Measurements from ENCODE around the gene EPB41L4A. TPM values are rescaled to one million over a fixed set of nuclear protein-coding genes. Genes with fewer than 3 reads are reported as not detected.
"Not testable (repeated sequence)": the region's sequence is repeated elsewhere in the genome, so short reads cannot be mapped to it uniquely, and the experiment has no call there.

The EPB41L4A gene
- total RNA-seq, 2 experiments from 2014 or later = 1.3 to 1.5 TPM

GRCh38 chr5:112237456-112237855 is 181.6 kb downstream of the EPB41L4A start:
- Mint-ChIP-seq H3K36me3 (no peaks in the 10 kb centered on the region), H3K4me3 (no peak overlapping the region), H3K9me3 (ENCODE audit: low read depth) (no peaks in the 10 kb centered on the region), H3K27ac (no peak overlapping the region), H3K4me1 (no peaks in the 10 kb centered on the region), H3K27me3 (peaks cover 26% of the 10 kb centered on the region)
- DNase-seq = no peak
- no peak for ATAC-seq
- CTCF ChIA-PET = interaction anchor here (1.0 kb wide), 1 partner anchor 645 kb away, joined by 3 read pairs; no protein-coding TSS in a partner anchor

GRCh38 chr5:112234000-112234399 is 185.1 kb downstream of the EPB41L4A start:
- peaks cover 12% of the 10 kb centered on the region for H3K27me3 Mint-ChIP-seq
- H3K36me3 Mint-ChIP-seq = no peaks in the 10 kb centered on the region
- CTCF ChIA-PET = no interaction called here
- H3K9me3 Mint-ChIP-seq (ENCODE audit: low read depth) = no peaks in the 10 kb centered on the region
- no peaks in the 10 kb centered on the region for H3K4me1 Mint-ChIP-seq
- no peak overlapping the region for H3K27ac Mint-ChIP-seq
- no peak for DNase-seq
- ATAC-seq = no peak
- no peak overlapping the region for H3K4me3 Mint-ChIP-seq

- no peaks in the 10 kb centered on the region for H3K4me1 Mint-ChIP-seq
- ATAC-seq = no peak
- no peak for DNase-seq
- no peak overlapping the region for H3K4me3 Mint-ChIP-seq
- no peak overlapping the region for H3K27ac Mint-ChIP-seq
- H3K27me3 Mint-ChIP-seq = peaks cover 10% of the 10 kb centered on the region
- CTCF ChIA-PET = interaction anchor here (0.8 kb wide), 1 partner anchor 42 kb away, joined by 3 read pairs; no protein-coding TSS in a partner anchor
- H3K36me3 Mint-ChIP-seq = no peaks in the 10 kb centered on the region
- H3K9me3 Mint-ChIP-seq (ENCODE audit: low read depth) = no peaks in the 10 kb centered on the region
Measured at GRCh38 chr5:112232667-112233066, 186.4 kb downstream of the EPB41L4A start.

GRCh38 chr5:112230606-112231005 is 188.5 kb downstream of the EPB41L4A start:
- no peaks in the 10 kb centered on the region for H3K4me1 Mint-ChIP-seq
- CTCF ChIA-PET = no interaction called here

GRCh38 chr5:112228667-112229066 is 190.4 kb downstream of the EPB41L4A start:
- H3K4me1 Mint-ChIP-seq = no peaks in the 10 kb centered on the region
- no peaks in the 10 kb centered on the region for H3K36me3 Mint-ChIP-seq
- H3K27me3 Mint-ChIP-seq = no peaks in the 10 kb centered on the region
- CTCF ChIA-PET = no interaction called here
- H3K27ac Mint-ChIP-seq = no peak overlapping the region
- DNase-seq (no peak), ATAC-seq (no peak)
- H3K9me3 Mint-ChIP-seq (ENCODE audit: low read depth) = no peaks in the 10 kb centered on the region
- H3K4me3 Mint-ChIP-seq = no peak overlapping the region

More at GRCh38 chr5:112230606-112231005, 188.5 kb downstream of the EPB41L4A start:
- Mint-ChIP-seq H3K4me3 (no peak overlapping the region), H3K9me3 (ENCODE audit: low read depth) (no peaks in the 10 kb centered on the region), H3K27me3 (peaks cover 3% of the 10 kb centered on the region), H3K27ac (no peak overlapping the region), H3K36me3 (no peaks in the 10 kb centered on the region)
- DNase-seq (no peak), ATAC-seq (no peak)

GRCh38 chr5:112227911-112228631 is 191.0 kb downstream of the EPB41L4A start:
- ATAC-seq (no peak), DNase-seq (no peak)
- H3K4me1 Mint-ChIP-seq = no peaks in the 10 kb centered on the region
- CTCF ChIA-PET = no interaction called here
- no peak overlapping the region for H3K27ac Mint-ChIP-seq
- H3K36me3 Mint-ChIP-seq = no peaks in the 10 kb centered on the region
- H3K4me3 Mint-ChIP-seq = no peak overlapping the region
- peaks cover 4% of the 10 kb centered on the region for H3K27me3 Mint-ChIP-seq
- H3K9me3 Mint-ChIP-seq (ENCODE audit: low read depth) = no peaks in the 10 kb centered on the region

GRCh38 chr5:112226215-112226614 is 192.9 kb downstream of the EPB41L4A start:
- ATAC-seq (no peak), DNase-seq (no peak)
- CTCF ChIA-PET = no interaction called here
- H3K4me3 Mint-ChIP-seq = no peak overlapping the region
- no peaks in the 10 kb centered on the region for H3K36me3 Mint-ChIP-seq
- H3K9me3 Mint-ChIP-seq (ENCODE audit: low read depth) = no peaks in the 10 kb centered on the region
- no peak overlapping the region for H3K27ac Mint-ChIP-seq
- peaks cover 10% of the 10 kb centered on the region for H3K27me3 Mint-ChIP-seq
- H3K4me1 Mint-ChIP-seq = no peaks in the 10 kb centered on the region

GRCh38 chr5:112222997-112223396 is 196.1 kb downstream of the EPB41L4A start:
- H3K36me3 Mint-ChIP-seq; H3K9me3 Mint-ChIP-seq (ENCODE audit: low read depth); ATAC-seq; H3K27ac Mint-ChIP-seq; H3K4me1 Mint-ChIP-seq; H3K4me3 Mint-ChIP-seq; DNase-seq: not testable (repeated sequence)
- H3K27me3 Mint-ChIP-seq = peaks cover 17% of the 10 kb centered on the region
- CTCF ChIA-PET = interaction anchor here (1.1 kb wide), 1 partner anchor 48 kb away, joined by 3 read pairs; no protein-coding TSS in a partner anchor

- no peak for ATAC-seq
- Mint-ChIP-seq H3K4me3 (no peak overlapping the region), H3K27ac (no peak overlapping the region), H3K9me3 (ENCODE audit: low read depth) (no peaks in the 10 kb centered on the region), H3K27me3 (peaks cover 19% of the 10 kb centered on the region), H3K36me3 (no peaks in the 10 kb centered on the region), H3K4me1 (no peaks in the 10 kb centered on the region)
- no peak for DNase-seq
- CTCF ChIA-PET = no interaction called here
Measured at GRCh38 chr5:112221128-112221527, 197.9 kb downstream of the EPB41L4A start.

- H3K9me3 Mint-ChIP-seq (ENCODE audit: low read depth) = no peaks in the 10 kb centered on the region
- no peaks in the 10 kb centered on the region for H3K4me1 Mint-ChIP-seq
Measured at GRCh38 chr5:112219000-112219399, 200.1 kb downstream of the EPB41L4A start.

GRCh38 chr5:112217843-112218579 is 201.1 kb downstream of the EPB41L4A start:
- CTCF ChIA-PET = no interaction called here
- ATAC-seq (no peak), DNase-seq (no peak)
- Mint-ChIP-seq H3K9me3 (ENCODE audit: low read depth) (no peaks in the 10 kb centered on the region), H3K27ac (no peak overlapping the region), H3K4me1 (no peaks in the 10 kb centered on the region), H3K4me3 (no peak overlapping the region), H3K36me3 (no peaks in the 10 kb centered on the region), H3K27me3 (peaks cover 15% of the 10 kb centered on the region)

More at GRCh38 chr5:112219000-112219399, 200.1 kb downstream of the EPB41L4A start:
- Mint-ChIP-seq H3K27me3 (peaks cover 19% of the 10 kb centered on the region), H3K4me3 (no peak overlapping the region), H3K36me3 (no peaks in the 10 kb centered on the region), H3K27ac (no peak overlapping the region)
- DNase-seq = no peak
- CTCF ChIA-PET = no interaction called here
- no peak for ATAC-seq

- CTCF ChIA-PET = no interaction called here
Measured at GRCh38 chr5:112216140-112216539, 202.9 kb downstream of the EPB41L4A start.

GRCh38 chr5:112210430-112211005 is 208.6 kb downstream of the EPB41L4A start:
- Mint-ChIP-seq H3K27ac (no peak overlapping the region), H3K4me1 (no peaks in the 10 kb centered on the region), H3K9me3 (ENCODE audit: low read depth) (no peaks in the 10 kb centered on the region), H3K27me3 (peaks cover 24% of the 10 kb centered on the region), H3K36me3 (no peaks in the 10 kb centered on the region), H3K4me3 (no peak overlapping the region)
- no peak for DNase-seq
- CTCF ChIA-PET = interaction anchor here (1.1 kb wide), 2 partner anchors 26 to 209 kb away, joined by 3 read pairs; no protein-coding TSS in a partner anchor
- no peak for ATAC-seq

More at GRCh38 chr5:112216140-112216539, 202.9 kb downstream of the EPB41L4A start:
- no peak overlapping the region for H3K27ac Mint-ChIP-seq
- ATAC-seq = no peak
- no peaks in the 10 kb centered on the region for H3K9me3 Mint-ChIP-seq (ENCODE audit: low read depth)
- no peak overlapping the region for H3K4me3 Mint-ChIP-seq
- H3K27me3 Mint-ChIP-seq = peaks cover 8% of the 10 kb centered on the region
- DNase-seq = no peak
- H3K36me3 Mint-ChIP-seq = no peaks in the 10 kb centered on the region
- no peaks in the 10 kb centered on the region for H3K4me1 Mint-ChIP-seq
